Neural progenitor cell (in vitro differentiated cells): ENCODE measurements around the gene SH2D4B. TPM values are rescaled to one million over a fixed set of nuclear protein-coding genes. Genes with fewer than 3 reads are reported as not detected.

Experiments
- DNase-seq: peaks from one replicate; pipeline ENCODE4 v3.0.0-alpha.2; 2016; ENCODE audit warnings: low spot score
- H2AFZ ChIP-seq: fragments of 200-600 bp; sonication (generic); replicated peaks from 2 replicates; pipeline ENCODE4 v1.6.1; 2016; ENCODE audit warnings: antibody characterized with exemption
- H3F3A ChIP-seq: fragments of 200-600 bp; sonication (generic); 2 replicates; pipeline ENCODE4 v1.6.1; 2016; ENCODE audit warnings: antibody characterized with exemption, low read depth
- H3K27ac ChIP-seq: fragments of 200-600 bp; sonication (generic); 2 replicates; pipeline ENCODE4 v1.5.1; 2016; ENCODE audit warnings: mild to moderate bottlenecking
- H3K27me3 ChIP-seq: fragments of 200-600 bp; sonication (generic); 2 replicates; pipeline ENCODE4 v1.6.1; 2016; ENCODE audit warnings: mild to moderate bottlenecking, moderate library complexity
- H3K36me3 ChIP-seq: fragments of 200-600 bp; sonication (generic); 2 replicates; pipeline ENCODE4 v1.5.1; 2016
- H3K4me1 ChIP-seq: fragments of 200-600 bp; sonication (generic); 2 replicates; pipeline ENCODE4 v1.6.1; 2016; ENCODE audit warnings: mixed run types
- H3K4me2 ChIP-seq: fragments of 200-600 bp; sonication (generic); 2 replicates; pipeline ENCODE4 v1.6.1; 2016
- H3K4me3 ChIP-seq: fragments of 200-600 bp; sonication (generic); 2 replicates; pipeline ENCODE4 v1.5.1; 2016
- H3K79me2 ChIP-seq: fragments of 200-600 bp; sonication (generic); 2 replicates; pipeline ENCODE4 v1.6.1; 2016; ENCODE audit warnings: low read depth
- H3K9ac ChIP-seq: fragments of 200-600 bp; sonication (generic); 2 replicates; pipeline ENCODE4 v1.6.1; 2016
- H3K9me3 ChIP-seq: fragments of 200-600 bp; sonication (generic); 2 replicates; pipeline ENCODE4 v1.5.1; 2016; ENCODE audit warnings: low read depth
- H4K20me1 ChIP-seq: fragments of 200-600 bp; sonication (generic); 2 replicates; pipeline ENCODE4 v1.6.1; 2016; ENCODE audit warnings: low read depth
- H3K27ac Mint-ChIP-seq: 3 replicates; pipeline ENCODE4 v1.8.0; 2021; ENCODE audit warnings: mixed read lengths
- H3K27me3 Mint-ChIP-seq: 2 replicates; pipeline ENCODE4 v1.8.0; 2022; ENCODE audit warnings: low read depth, mild to moderate bottlenecking, inconsistent platforms, moderate library complexity, mixed read lengths; ENCODE audit not compliant: insufficient read depth
- H3K36me3 Mint-ChIP-seq: 3 replicates; pipeline ENCODE4 v1.8.0; 2021; ENCODE audit warnings: mixed read lengths
- H3K4me1 Mint-ChIP-seq: 3 replicates; pipeline ENCODE4 v1.8.0; 2021; ENCODE audit warnings: mixed read lengths
- H3K4me3 Mint-ChIP-seq: 3 replicates; pipeline ENCODE4 v1.8.0; 2021; ENCODE audit warnings: mild to moderate bottlenecking, moderate library complexity, mixed read lengths
- H3K9me3 Mint-ChIP-seq: 3 replicates; pipeline ENCODE4 v1.8.0; 2020; ENCODE audit warnings: mixed read lengths
- EZH2 ChIP-seq: fragments of 200-600 bp; sonication (generic); IDR thresholded peaks from 2 replicates; pipeline ENCODE4 v1.6.1; 2017; ENCODE audit warnings: antibody characterized with exemption, mild to moderate bottlenecking, moderate library complexity
- EZH2phosphoT487 ChIP-seq: fragments of 200-600 bp; sonication (generic); IDR thresholded peaks from 2 replicates; pipeline ENCODE4 v1.6.1; 2017; ENCODE audit warnings: antibody characterized with exemption
- total RNA-seq: library from RNA; depleted of rRNA; stranded (reverse); fragments of >200 nt; gene quantifications from 2 replicates; pipeline ENCODE4 v1.2.3, GENCODE V29; 2015; ENCODE audit warnings: low replicate concordance
- TF ChIP-seq, protein P1 (sequence below): fragments of 200-600 bp; sonication (generic); IDR thresholded peaks from 2 replicates; pipeline ENCODE4 v1.5.1; 2017; ENCODE audit warnings: antibody characterized with exemption, mild to moderate bottlenecking

The SH2D4B gene
- total RNA-seq, 1 donor from 2014 or later, result 0.11 TPM

DNA sequence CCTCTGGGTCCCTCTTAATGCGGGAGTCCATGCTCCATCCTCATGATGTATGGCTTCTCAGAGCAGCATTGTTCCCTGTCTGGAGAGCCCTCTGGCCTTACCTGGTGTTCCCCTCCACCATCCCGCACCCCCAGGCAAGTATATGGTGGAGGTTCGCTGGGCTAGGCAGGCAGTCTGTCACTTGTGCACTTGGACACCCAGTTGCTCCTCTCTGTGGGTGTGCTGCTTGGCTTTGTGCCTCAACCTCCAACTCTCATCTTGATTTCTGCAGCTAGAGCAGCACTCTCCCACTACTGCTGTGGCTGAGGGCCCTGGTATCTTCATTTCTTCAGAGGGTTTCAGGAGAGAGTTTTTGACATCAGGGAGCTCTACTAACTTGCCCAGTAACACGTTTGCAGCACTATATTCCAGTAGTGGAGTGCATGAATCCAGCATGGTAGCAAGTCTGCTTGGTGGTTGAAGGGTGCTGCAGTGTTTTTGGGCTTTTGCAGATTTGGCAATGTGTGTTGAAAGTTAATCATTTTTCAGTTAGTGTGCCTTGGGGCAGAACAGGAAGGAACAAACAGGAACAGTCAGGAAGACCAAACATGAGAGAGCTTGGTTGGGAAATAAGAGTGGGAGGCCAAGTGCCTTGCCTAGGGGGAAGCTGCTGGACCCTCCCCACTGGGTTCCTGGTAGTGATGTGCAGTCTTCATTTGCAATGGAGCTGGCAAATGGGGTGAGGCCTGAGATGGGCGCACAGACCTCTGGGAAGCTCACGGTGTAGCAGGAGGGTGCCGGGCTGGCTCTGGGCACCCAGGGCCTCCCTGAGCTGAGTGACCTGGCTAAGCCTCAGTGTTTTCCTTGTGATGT lies 46.2 kb upstream of the SH2D4B start:
- H3K4me1 ChIP-seq, result peaks cover 8% of the 10 kb centered on the region
- Mint-ChIP-seq H3K4me1 (peaks cover 24% of the 10 kb centered on the region), H3K27ac (no peak overlapping the region), H3K27me3 (no peaks in the 10 kb centered on the region), H3K4me3 (no peak overlapping the region), H3K9me3 (peaks cover 15% of the 10 kb centered on the region), H3K36me3 (peaks cover 64% of the 10 kb centered on the region)
- no peak for DNase-seq
- H3F3A ChIP-seq, result no peaks in the 10 kb centered on the region
- peaks cover 90% of the 10 kb centered on the region for H3K79me2 ChIP-seq
- H3K4me2 ChIP-seq, result no peak overlapping the region
- H3K27ac ChIP-seq, result no peak overlapping the region
- H3K36me3 ChIP-seq, result no peaks in the 10 kb centered on the region
- no peak overlapping the region for H2AFZ ChIP-seq
- TF ChIP-seq EZH2, result no peak
- TF ChIP-seq, protein P1, sequence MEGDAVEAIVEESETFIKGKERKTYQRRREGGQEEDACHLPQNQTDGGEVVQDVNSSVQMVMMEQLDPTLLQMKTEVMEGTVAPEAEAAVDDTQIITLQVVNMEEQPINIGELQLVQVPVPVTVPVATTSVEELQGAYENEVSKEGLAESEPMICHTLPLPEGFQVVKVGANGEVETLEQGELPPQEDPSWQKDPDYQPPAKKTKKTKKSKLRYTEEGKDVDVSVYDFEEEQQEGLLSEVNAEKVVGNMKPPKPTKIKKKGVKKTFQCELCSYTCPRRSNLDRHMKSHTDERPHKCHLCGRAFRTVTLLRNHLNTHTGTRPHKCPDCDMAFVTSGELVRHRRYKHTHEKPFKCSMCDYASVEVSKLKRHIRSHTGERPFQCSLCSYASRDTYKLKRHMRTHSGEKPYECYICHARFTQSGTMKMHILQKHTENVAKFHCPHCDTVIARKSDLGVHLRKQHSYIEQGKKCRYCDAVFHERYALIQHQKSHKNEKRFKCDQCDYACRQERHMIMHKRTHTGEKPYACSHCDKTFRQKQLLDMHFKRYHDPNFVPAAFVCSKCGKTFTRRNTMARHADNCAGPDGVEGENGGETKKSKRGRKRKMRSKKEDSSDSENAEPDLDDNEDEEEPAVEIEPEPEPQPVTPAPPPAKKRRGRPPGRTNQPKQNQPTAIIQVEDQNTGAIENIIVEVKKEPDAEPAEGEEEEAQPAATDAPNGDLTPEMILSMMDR, result no peak
- TF ChIP-seq EZH2phosphoT487, result no peak
- no peak overlapping the region for H3K4me3 ChIP-seq
- no peaks in the 10 kb centered on the region for H3K27me3 ChIP-seq
- no peaks in the 10 kb centered on the region for H3K9me3 ChIP-seq
- H4K20me1 ChIP-seq, result peaks cover 50% of the 10 kb centered on the region
- H3K9ac ChIP-seq, result no peak overlapping the region

DNA sequence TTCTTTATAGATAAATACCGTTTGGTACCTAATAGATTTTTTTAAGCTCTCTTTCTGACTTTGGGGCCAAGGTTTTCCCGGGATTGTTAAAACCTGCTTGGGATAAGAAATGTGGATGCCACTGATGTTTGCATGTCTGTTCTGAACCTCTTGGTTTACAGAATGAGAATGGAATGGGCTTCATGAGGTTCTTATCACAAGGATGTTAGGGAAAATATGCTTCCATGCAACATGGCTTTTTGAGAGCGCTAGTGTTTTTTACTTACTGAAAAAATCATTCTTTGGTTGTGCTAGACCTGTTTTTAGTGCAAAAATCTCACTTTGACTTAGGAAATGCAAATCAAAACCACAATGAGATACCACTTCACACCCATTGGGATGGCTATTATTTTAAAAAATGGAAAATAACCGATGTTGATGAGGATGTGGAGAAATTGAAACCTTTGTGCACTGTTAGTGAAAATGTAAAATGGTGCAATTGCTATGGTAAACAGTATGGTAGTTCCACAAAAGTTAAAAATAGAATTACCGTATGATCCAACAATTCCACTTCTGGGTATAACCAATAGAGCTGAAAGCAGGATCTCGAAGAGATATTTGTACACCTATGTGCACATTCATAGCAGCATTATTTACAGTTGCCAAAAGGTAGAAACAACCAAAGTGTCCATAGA lies 44.7 kb upstream of the SH2D4B start:
- Histone ChIP-seq H3K79me2 (peaks cover 90% of the 10 kb centered on the region), H3K36me3 (no peaks in the 10 kb centered on the region), H3K4me3 (no peak overlapping the region), H3K27me3 (no peaks in the 10 kb centered on the region), H4K20me1 (peaks cover 50% of the 10 kb centered on the region), H3K9ac (no peak overlapping the region), H2AFZ (no peak overlapping the region), H3K4me1 (peaks cover 5% of the 10 kb centered on the region), H3K4me2 (no peak overlapping the region), H3K27ac (no peak overlapping the region), H3F3A (peaks cover 3% of the 10 kb centered on the region), H3K9me3 (no peaks in the 10 kb centered on the region)
- Mint-ChIP-seq H3K27ac (no peak overlapping the region), H3K36me3 (peaks cover 72% of the 10 kb centered on the region), H3K9me3 (peaks cover 21% of the 10 kb centered on the region), H3K27me3 (no peaks in the 10 kb centered on the region), H3K4me1 (peaks cover 31% of the 10 kb centered on the region), H3K4me3 (no peak overlapping the region)
- DNase-seq, result no peak
- TF ChIP-seq EZH2 (no peak), EZH2phosphoT487 (no peak)
- TF ChIP-seq, protein P1, result no peak

DNA sequence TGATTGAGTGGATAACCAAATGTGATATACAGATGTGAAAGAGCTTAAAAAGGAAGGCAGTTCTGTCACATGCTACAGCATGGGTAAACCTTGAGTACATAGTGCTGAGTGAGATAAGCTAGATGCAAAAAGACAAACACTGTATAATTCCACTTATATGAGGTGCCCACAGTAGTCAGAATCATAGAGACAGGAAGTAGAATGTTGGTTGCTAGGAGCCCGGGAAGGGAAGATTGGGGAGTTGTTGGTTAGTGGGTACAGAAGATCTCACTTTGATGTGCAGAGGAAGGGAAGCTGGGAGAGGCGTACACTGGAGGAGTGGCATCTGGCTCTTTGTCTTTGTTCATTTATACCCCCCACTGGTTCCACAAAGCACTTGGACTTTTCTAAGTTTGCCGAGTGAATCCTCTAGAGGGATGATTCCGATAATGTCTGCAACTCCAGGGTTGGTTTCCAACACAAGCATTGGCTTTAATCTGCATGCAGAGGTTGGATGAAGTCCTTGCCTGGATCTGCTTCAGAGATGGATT lies 44.1 kb upstream of the SH2D4B start:
- Histone ChIP-seq H4K20me1 (peaks cover 50% of the 10 kb centered on the region), H3K4me1 (peaks cover 11% of the 10 kb centered on the region), H3K4me3 (no peak overlapping the region), H2AFZ (no peak overlapping the region), H3K27me3 (no peaks in the 10 kb centered on the region), H3K79me2 (peaks cover 90% of the 10 kb centered on the region), H3K36me3 (no peaks in the 10 kb centered on the region), H3F3A (peaks cover 8% of the 10 kb centered on the region), H3K9ac (no peak overlapping the region), H3K27ac (no peak overlapping the region), H3K4me2 (no peak overlapping the region), H3K9me3 (no peaks in the 10 kb centered on the region)
- Mint-ChIP-seq H3K4me3 (no peak overlapping the region), H3K27me3 (no peaks in the 10 kb centered on the region), H3K9me3 (peaks cover 21% of the 10 kb centered on the region), H3K4me1 (peaks cover 37% of the 10 kb centered on the region), H3K36me3 (peaks cover 72% of the 10 kb centered on the region), H3K27ac (no peak overlapping the region)
- DNase-seq, result no peak
- TF ChIP-seq, protein P1, result no peak
